ENCODE data around the gene SUSD1.
"Not testable (repeated sequence)": the region's sequence is repeated elsewhere in the genome, so short reads cannot be mapped to it uniquely, and the experiment has no call there.

DNA sequence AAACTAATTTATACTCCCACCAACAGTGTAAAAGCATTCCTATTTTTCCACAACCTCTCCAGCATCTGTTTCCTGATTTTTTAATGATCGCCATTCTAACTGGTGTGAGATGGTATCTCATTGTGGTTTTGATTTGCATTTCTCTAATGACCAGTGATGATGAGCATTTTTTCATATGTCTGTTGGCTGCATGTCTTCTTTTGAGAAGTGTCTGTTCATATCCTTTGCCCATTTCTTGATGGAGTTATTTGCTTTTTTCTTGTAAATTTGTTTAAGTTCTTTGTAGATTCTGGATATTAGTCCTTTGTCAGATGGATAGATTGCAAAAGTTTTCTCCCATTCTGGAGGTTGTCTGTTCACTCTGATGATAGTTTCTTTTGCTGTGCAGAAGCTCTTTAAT is 15.2 kb upstream of the SUSD1 start:
- TF ChIP-seq EZH2phosphoT487 (IDR thresholded peaks at IDR 0.05; ENCODE audit: insufficient read depth, low read depth); EZH2 (IDR thresholded peaks at IDR 0.05; ENCODE audit: insufficient read depth, poor library complexity, severe bottlenecking): not testable (repeated sequence)
